ENCODE data around the gene GP1BB. TPM values are rescaled to one million over a fixed set of nuclear protein-coding genes. Genes with fewer than 3 reads are reported as not detected.
"Not testable (repeated sequence)": the region's sequence is repeated elsewhere in the genome, so short reads cannot be mapped to it uniquely, and the experiment has no call there.

The GP1BB gene
- total RNA-seq, 1 donor from 2014 or later, result not detected

GRCh38 chr22:19722178-19722981, 959 bp upstream of the GP1BB start:
- DNase-seq (peak; percentile 71), ATAC-seq (peak; percentile 20)
- intact Hi-C loops (cut with micrococcal nuclease), result no loop called here

GRCh38 chr22:19722982-19723231, 432 bp upstream of the GP1BB start:
- ATAC-seq, result peak; percentile 1
- no peak for DNase-seq
- intact Hi-C loops (cut with micrococcal nuclease), result no loop called here

DNA sequence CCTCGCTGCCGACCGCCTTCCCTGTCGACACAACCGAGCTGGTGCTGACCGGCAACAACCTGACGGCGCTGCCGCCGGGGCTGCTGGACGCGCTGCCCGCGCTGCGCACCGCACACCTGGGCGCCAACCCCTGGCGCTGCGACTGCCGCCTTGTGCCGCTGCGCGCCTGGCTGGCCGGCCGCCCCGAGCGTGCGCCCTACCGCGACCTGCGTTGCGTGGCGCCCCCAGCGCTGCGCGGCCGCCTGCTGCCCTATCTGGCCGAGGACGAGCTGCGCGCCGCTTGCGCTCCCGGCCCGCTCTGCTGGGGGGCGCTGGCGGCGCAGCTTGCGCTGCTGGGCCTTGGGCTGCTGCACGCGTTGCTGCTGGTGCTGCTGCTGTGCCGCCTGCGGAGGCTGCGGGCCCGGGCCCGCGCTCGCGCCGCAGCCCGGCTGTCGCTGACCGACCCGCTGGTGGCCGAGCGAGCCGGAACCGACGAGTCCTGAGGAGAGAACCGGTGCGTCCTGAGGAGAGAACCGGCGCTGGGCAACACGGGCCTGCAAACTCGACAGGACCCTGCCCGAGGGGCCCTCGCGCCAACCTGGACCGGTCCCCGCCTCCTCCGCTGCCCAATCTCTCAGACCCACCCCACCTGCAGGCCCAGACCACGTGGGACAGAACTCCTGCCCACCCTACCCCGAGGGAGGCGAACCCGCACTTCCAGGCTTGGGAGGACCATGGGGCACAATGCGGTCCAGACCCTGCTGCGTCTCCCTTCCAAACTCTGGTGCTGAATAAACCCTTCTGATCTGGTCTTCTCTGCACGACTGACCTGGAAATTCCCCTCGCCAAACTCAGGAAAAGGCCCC, 866 bp downstream of the GP1BB start:
- intact Hi-C loops (cut with micrococcal nuclease), result no loop called here
- ATAC-seq, result peak; percentile 22
- DNase-seq, result peak; percentile 70

GRCh38 chr22:19724927-19725661, 1.8 kb downstream of the GP1BB start:
- ATAC-seq (no peak), DNase-seq (no peak)
- intact Hi-C loops (cut with micrococcal nuclease), result no loop called here

DNA sequence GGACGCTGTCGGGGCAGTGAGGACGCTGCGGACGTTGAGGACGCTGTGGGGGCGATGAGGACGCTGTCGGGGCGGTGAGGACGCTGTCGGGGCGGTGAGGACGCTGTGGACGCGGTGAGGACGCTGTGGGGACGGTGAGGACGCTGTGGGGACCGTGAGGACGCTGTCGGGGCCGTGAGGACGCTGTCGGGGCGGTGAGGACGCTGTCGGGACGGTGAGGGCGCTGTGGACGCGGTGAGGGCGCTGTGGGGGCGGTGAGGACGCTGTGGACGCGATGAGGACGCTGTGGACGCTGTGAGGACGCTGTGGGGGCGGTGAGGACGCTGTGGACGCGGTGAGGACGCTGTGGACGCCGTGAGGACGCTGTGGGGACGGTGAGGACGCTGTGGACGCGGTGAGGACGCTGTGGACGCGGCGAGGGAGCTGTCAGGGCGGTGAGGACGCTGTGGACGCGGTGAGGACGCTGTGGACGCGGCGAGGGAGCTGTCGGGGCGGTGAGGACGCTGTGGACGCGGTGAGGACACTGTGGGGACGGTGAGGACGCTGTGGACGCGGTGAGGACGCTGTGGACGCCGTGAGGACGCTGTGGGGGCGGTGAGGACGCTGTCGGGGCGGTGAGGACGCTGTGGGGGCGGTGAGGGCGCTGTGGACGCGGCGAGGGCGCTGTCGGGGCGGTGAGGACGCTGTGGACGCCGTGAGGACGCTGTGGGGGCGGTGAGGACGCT, 2.9 kb downstream of the GP1BB start:
- intact Hi-C loops (cut with micrococcal nuclease); ATAC-seq; DNase-seq: not testable (repeated sequence)

DNA sequence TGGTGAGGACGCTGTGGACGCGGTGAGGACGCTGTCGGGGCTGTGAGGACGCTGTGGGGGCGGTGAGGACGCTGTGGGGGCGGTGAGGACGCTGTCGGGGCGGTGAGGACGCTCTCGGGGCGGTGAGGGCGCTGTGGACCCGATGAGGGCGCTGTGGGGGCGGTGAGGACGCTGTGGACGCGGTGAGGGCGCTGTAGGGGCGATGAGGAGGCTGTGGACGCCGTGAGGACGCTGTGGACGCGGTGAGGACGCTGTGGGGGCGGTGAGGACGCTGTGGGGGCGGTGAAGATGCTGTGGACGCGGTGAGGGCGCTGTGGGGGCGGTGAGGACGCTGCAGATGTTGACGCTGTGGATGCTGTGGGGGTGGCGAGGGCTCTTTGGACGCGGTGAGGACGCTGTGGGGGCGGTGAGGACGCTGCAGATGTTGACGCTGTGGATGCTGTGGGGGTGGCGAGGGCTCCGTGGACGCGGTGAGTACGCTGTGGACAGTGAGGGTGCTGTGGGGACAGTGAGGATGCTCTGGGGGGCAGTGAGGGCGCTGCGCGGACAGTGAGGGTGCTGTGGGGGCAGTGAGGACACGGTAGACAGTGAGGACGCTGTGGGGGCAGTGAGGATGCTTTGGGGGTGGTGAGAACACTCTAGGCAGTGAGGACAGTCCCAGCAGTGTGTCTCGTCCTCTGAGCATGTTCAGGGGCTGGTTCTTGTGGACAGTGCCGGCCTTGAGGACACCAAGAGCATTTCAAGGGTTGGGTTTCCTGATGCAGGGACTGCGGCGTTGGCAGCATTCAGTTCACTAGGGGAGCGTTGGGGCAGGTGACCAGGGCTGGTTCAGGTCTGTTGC, 4.2 kb downstream of the GP1BB start:
- intact Hi-C loops (cut with micrococcal nuclease), result no loop called here
- ATAC-seq (no peak), DNase-seq (no peak)

- DNase-seq (no peak), ATAC-seq (no peak)
- intact Hi-C loops (cut with micrococcal nuclease), result no loop called here
Observed at GRCh38 chr22:19728271-19728670, 4.9 kb downstream of the GP1BB start.

DNA sequence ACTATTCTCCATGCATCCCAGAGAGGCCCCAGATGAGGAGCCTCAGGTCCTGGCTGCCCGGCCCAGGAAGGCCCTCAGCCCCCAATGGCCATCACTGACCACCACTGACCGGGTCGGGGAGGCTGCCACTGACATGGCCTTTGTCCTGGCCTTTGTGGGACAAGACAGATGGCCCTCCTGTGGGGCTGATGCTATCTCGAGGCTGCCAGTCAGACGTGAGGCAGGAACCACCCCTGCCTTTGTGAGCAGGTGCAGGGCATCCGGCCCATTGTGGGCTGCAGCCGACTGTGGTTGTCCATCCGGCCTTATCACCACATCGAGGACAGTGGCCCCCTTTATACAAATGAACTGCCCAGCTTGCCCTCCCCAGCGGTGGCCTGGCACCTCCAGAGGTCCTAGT, 5.5 kb downstream of the GP1BB start:
- intact Hi-C loops (cut with micrococcal nuclease), result no loop called here
- no peak for DNase-seq
- ATAC-seq, result no peak

- intact Hi-C loops (cut with micrococcal nuclease), result no loop called here
- no peak for DNase-seq
- no peak for ATAC-seq
Observed at GRCh38 chr22:19729507-19729906, 6.2 kb downstream of the GP1BB start.

GRCh38 chr22:19730198-19730597, 6.9 kb downstream of the GP1BB start:
- intact Hi-C loops (cut with micrococcal nuclease), result loop anchor here (5.0 kb wide), 1 partner anchor 182 kb away; no protein-coding TSS in a partner anchor
- ATAC-seq (peak; percentile 6), DNase-seq (no peak)

DNA sequence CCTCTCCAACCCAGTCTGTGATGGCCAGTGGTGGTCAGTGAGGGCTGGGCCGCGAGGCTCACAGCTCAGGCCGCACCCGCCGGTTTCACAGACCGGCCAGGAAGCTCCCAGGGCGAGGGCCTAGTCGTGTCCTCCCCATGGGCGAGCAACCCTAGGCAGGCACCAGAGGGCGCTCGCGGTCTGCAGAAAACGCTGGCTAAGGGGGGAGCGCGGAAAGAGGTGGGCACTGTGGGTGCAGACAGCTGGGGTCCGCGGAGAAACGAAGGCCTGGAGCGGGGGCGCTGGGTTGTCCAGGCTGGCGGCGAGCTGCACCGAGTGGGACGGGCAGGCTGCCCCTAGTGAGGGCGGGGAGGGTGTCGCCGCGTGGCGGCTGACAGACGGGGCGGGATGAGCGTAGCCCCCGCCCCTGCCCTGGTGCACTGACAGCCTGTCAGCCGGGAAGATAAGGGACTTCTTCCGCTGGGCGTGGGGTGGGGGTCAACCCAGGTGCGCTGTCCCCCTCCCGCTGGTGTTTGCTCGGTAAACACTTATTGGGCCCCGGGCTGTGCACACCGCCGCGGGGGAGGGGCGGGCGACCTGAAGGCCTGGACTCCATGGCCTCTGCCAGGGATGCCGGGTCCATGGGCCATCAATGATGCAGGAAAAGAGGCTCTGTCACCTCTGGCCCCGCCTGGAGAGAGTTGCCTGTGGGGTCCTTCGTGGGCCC, 7.5 kb downstream of the GP1BB start:
- intact Hi-C loops (cut with micrococcal nuclease), result loop anchor here (5.0 kb wide), 1 partner anchor 181 kb away; no protein-coding TSS in a partner anchor
- DNase-seq (peak; percentile 92), ATAC-seq (peak; percentile 92)

DNA sequence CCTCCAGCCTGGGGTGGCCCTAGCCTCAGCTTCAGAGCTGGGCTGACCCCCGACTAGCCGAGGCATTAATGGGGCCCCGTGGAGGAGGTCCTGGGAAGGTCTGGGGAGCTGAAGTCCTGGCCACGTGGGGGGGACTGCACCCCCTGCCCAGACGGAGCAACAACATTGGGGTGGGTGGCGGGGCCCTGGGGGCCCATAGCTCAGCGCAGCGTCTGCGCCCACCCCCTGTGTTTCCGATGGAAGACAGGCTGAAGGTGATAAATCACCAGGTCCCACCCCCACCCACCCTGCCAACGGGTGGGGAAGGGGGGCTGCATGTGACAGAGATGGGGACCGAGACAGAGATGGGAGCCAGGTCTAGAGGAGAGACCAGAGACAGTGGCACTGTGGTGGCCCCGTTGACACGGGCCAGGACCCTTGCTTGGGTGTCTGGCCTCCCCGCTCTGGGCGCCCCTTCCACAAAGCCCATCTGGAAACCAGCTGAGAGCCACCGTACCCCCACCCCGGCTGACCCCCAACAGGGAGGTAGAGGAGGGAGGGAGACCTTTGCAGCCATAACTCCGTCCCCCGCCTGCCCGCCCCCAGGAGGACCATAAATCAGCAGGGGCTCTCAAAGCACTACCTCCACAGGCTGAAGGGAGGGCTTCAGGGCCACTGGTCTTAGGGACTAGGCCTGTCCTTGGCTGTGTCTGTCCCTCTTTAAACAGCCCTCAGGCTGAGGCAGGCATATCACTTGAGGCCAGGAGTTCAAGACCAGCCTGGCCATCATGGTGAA, 8.2 kb downstream of the GP1BB start:
- DNase-seq (no peak), ATAC-seq (no peak)
- intact Hi-C loops (cut with micrococcal nuclease), result loop anchor here (5.0 kb wide), 1 partner anchor 181 kb away; no protein-coding TSS in a partner anchor

DNA sequence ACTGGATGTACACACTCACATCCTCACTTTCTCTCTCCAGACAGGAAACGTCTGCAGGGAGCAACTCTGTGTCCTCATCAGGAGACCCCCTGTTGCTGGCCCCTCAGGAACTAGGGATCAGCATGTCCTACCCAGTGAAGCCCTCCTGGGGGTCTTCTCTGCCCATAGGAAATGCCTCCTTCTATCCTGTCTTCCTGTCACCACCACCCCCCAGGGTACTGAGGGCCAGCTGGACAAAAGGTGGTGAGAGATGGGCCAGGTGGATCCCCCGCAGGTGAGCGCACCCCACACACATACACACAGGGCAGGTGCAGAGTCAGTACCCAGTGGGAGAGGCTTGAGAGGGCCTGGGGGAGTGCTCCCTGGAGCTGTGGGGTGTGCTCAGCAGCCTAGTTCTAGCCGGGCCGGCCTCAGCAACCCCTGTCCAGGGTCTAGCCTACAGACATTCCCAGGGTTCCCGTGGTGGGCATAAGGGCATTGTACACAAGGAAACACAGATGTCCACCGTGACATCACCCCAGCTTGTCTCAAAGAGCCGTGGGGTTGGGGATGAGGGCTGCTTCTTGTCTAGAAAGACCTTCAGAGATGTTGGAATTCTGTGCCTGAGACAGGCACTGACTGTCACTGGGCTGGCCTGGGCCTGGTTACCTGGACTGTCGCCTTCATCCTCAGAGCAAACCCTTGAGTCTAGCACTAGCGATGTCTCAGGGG, 9.2 kb downstream of the GP1BB start:
- DNase-seq, result no peak
- ATAC-seq, result no peak
- intact Hi-C loops (cut with micrococcal nuclease), result loop anchor here (5.0 kb wide), 1 partner anchor 180 kb away; no protein-coding TSS in a partner anchor

DNA sequence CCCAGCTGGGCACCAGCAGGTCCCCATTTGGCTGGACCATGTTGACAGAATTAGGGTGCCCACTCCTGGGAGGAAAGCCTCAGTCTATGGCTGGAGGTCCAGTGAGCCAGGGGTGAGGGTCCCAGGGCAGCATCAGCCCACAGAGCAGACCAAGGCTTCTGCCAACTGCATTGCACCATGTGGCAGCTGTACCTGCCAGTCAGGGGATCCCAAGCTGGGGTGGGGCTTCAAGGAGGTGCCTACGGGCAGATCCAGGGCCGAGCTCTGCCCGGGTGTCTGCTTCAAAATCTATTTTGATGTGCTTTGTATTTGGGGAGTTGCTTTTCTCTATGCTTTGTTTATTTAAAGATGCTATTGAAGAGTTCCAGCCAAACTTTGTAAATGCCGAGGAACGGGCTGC, 10.4 kb downstream of the GP1BB start:
- DNase-seq (no peak), ATAC-seq (no peak)
- intact Hi-C loops (cut with micrococcal nuclease), result loop anchor here (5.0 kb wide), 1 partner anchor 179 kb away; no protein-coding TSS in a partner anchor

- DNase-seq, result no peak
- intact Hi-C loops (cut with micrococcal nuclease), result loop anchor here (5.0 kb wide), 1 partner anchor 178 kb away; no protein-coding TSS in a partner anchor
- ATAC-seq, result no peak
Observed at GRCh38 chr22:19734163-19734562, 10.8 kb downstream of the GP1BB start.

DNA sequence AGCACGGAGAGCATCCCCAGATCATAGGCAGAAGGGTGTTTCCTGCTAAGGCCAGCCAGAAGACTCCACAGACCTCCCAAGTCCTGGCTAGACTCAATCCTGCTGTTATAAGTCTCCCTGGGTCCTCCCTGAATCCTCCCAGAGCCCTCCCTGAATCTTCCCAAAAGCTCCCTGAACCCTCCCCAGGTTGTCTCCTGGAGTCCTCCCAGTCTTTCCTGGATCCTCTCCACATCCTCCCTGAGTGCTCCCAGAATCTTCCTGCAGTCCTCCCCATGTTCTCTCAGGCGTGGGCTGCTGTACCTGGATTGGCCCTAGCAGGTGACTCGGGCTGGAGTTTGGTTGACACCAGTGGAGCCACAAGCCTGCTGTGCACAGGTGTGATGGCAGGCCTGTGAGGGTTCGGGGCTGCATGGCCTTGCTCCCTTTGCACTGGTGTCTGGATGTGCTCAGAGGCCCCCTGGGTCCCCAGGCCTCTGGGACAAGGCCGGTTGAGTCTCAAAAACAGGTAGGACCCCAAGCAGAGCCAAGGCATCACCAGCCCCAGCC, 11.6 kb downstream of the GP1BB start:
- ATAC-seq (no peak), DNase-seq (no peak)
- intact Hi-C loops (cut with micrococcal nuclease), result loop anchor here (5.0 kb wide), 1 partner anchor 177 kb away; no protein-coding TSS in a partner anchor
